ENCODE data around the gene LRRC36. TPM values are rescaled to one million over a fixed set of nuclear protein-coding genes. Genes with fewer than 3 reads are reported as not detected.
"Not testable (repeated sequence)": the region's sequence is repeated elsewhere in the genome, so short reads cannot be mapped to it uniquely, and the experiment has no call there.

Gene LRRC36
- total RNA-seq, 1 donor from 2014 or later, result 0.54 TPM

GRCh38 chr16:67409631-67410030, 83.0 kb downstream of the LRRC36 start:
- no peak for DNase-seq (ENCODE audit: low read depth)
- no peak for TF ChIP-seq CTCF (IDR thresholded peaks at IDR 0.05; ENCODE audit: insufficient read depth, low read length, poor library complexity, severe bottlenecking)
- Histone ChIP-seq H3K27me3 (ENCODE audit: control insufficient read depth, insufficient read depth, low read length) (no peaks in the 10 kb centered on the region), H3K4me3 (ENCODE audit: low read depth, low read length) (no peak overlapping the region), H3K36me3 (ENCODE audit: control insufficient read depth, insufficient read depth, low read length) (no peaks in the 10 kb centered on the region)

- TF ChIP-seq CTCF (IDR thresholded peaks at IDR 0.05; ENCODE audit: insufficient read depth, low read length, poor library complexity, severe bottlenecking), result no peak
- no peaks in the 10 kb centered on the region for H3K36me3 ChIP-seq (ENCODE audit: control insufficient read depth, insufficient read depth, low read length)
These were observed 84.7 kb downstream of the LRRC36 start for GRCh38 chr16:67411339-67411738.

GRCh38 chr16:67412294-67412693, 85.7 kb downstream of the LRRC36 start:
- Histone ChIP-seq H3K36me3 (ENCODE audit: control insufficient read depth, insufficient read depth, low read length) (no peaks in the 10 kb centered on the region), H3K4me3 (ENCODE audit: low read depth, low read length) (no peak overlapping the region), H3K27me3 (ENCODE audit: control insufficient read depth, insufficient read depth, low read length) (no peaks in the 10 kb centered on the region)
- no peak for DNase-seq (ENCODE audit: low read depth)
- TF ChIP-seq CTCF (IDR thresholded peaks at IDR 0.05; ENCODE audit: insufficient read depth, low read length, poor library complexity, severe bottlenecking), result no peak

More at GRCh38 chr16:67411339-67411738, 84.7 kb downstream of the LRRC36 start:
- Histone ChIP-seq H3K27me3 (ENCODE audit: control insufficient read depth, insufficient read depth, low read length) (no peaks in the 10 kb centered on the region), H3K4me3 (ENCODE audit: low read depth, low read length) (no peak overlapping the region)
- DNase-seq (ENCODE audit: low read depth), result no peak

- Histone ChIP-seq H3K4me3 (ENCODE audit: low read depth, low read length) (no peak overlapping the region), H3K27me3 (ENCODE audit: control insufficient read depth, insufficient read depth, low read length) (no peaks in the 10 kb centered on the region), H3K36me3 (ENCODE audit: control insufficient read depth, insufficient read depth, low read length) (no peaks in the 10 kb centered on the region)
- DNase-seq (ENCODE audit: low read depth), result no peak
- no peak for TF ChIP-seq CTCF (IDR thresholded peaks at IDR 0.05; ENCODE audit: insufficient read depth, low read length, poor library complexity, severe bottlenecking)
These were observed 87.6 kb downstream of the LRRC36 start for GRCh38 chr16:67413978-67414911.

- not testable (repeated sequence) for H3K27me3 ChIP-seq (ENCODE audit: control insufficient read depth, insufficient read depth, low read length); DNase-seq (ENCODE audit: low read depth); H3K36me3 ChIP-seq (ENCODE audit: control insufficient read depth, insufficient read depth, low read length)
- peak overlapping the region; percentile 80 for H3K4me3 ChIP-seq (ENCODE audit: low read depth, low read length)
These were observed 88.8 kb downstream of the LRRC36 start for GRCh38 chr16:67415421-67415820.

GRCh38 chr16:67415872-67416793, 89.5 kb downstream of the LRRC36 start, which contains the start of gene ZDHHC1:
Gene ZDHHC1, minus strand, starts transcription at chr16:67416477. Its CDS starts 8,702 bp downstream, at chr16:67407775.
- Histone ChIP-seq H3K36me3 (ENCODE audit: control insufficient read depth, insufficient read depth, low read length) (no peaks in the 10 kb centered on the region), H3K27me3 (ENCODE audit: control insufficient read depth, insufficient read depth, low read length) (no peaks in the 10 kb centered on the region), H3K4me3 (ENCODE audit: low read depth, low read length) (peak within 1 kb of the TSS; percentile 80)
- TF ChIP-seq CTCF (IDR thresholded peaks at IDR 0.05; ENCODE audit: insufficient read depth, low read length, poor library complexity, severe bottlenecking), result no peak
- no peak for DNase-seq (ENCODE audit: low read depth)

All from kidney epithelial cell (primary cell).